Cardiac fibroblast (primary cell): Measurements from ENCODE around the gene L3MBTL3.
A peak's percentile ranks its signal among the peaks of the same experiment; 100 is the strongest.

Source experiments
- DNase-seq, 2 donors: peaks; one replicate each; pipeline versions ENCODE4 v3.0.0 to v3.0.0-alpha.2; 2010; ENCODE audit warnings: low read depth in 2 of 2
- H3K4me3 ChIP-seq, 2 donors: replicated peaks in 1 of 2; 1 replicate in 1 of 2; 2 replicates in 1 of 2; pipeline ENCODE4 v1.5.1; 2011; ENCODE audit warnings: low read depth in 2 of 2, low read length in 2 of 2, mild to moderate bottlenecking in 2 of 2, moderate library complexity in 1 of 2
- TF ChIP-seq, protein P1 (sequence below): IDR thresholded peaks from one replicate; pipeline ENCODE4 v1.5.1; 2011; ENCODE audit warnings: low read depth, mild to moderate bottlenecking, low read length, inconsistent platforms

The L3MBTL3 gene

DNA sequence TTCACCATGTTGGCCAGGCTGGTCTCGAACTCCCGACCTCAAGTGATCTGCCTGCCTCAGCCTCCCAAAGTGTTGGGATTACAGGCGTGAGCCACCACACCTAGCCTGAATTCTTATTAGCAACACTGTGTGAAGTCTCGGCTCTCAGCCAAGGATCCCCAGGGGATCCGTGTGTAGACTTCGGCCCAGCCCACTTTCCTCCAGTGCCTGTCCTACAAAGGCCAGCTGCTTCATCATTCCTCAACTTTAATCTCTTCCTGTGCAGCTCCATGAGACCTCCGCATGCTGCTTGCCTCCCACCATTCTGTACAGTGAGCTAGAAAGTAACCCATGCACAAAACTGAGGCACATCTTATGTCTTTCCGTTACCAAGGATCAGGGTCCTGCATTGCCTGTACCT lies 132.5 kb downstream of the L3MBTL3 start:
- TF ChIP-seq, protein P1, sequence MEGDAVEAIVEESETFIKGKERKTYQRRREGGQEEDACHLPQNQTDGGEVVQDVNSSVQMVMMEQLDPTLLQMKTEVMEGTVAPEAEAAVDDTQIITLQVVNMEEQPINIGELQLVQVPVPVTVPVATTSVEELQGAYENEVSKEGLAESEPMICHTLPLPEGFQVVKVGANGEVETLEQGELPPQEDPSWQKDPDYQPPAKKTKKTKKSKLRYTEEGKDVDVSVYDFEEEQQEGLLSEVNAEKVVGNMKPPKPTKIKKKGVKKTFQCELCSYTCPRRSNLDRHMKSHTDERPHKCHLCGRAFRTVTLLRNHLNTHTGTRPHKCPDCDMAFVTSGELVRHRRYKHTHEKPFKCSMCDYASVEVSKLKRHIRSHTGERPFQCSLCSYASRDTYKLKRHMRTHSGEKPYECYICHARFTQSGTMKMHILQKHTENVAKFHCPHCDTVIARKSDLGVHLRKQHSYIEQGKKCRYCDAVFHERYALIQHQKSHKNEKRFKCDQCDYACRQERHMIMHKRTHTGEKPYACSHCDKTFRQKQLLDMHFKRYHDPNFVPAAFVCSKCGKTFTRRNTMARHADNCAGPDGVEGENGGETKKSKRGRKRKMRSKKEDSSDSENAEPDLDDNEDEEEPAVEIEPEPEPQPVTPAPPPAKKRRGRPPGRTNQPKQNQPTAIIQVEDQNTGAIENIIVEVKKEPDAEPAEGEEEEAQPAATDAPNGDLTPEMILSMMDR = no peak
- peak in 1 of 2 donors; percentile 10 for DNase-seq
- H3K4me3 ChIP-seq = no peak overlapping the region

DNA sequence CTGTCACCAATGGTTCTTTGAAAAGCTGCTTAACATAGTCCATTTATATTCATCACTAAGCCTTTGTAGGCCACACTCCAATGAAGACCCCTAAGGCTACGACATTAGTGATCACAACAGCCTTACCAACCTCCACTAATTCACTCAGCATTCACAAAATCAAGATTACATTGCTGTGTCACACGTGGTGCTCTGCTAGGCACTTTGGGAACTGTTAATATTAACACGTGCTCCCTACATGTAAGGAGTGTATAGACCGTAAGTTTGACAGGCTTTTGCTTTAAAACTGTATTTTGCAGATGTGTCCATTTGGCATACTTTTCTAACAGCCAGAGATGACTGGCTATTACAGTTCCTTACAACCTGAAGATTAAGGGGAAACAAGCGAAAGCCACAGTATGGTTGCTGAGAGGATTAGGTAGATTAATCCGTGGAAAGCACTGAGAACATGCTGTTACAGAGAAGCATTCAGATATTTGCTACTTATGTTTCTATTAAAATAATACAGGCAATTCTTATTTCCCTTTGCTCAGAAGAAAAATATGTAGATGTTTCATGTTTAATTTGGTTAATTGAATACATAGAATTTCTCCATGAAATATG lies 134.6 kb downstream of the L3MBTL3 start:
- no peak for DNase-seq
- no peak overlapping the region for H3K4me3 ChIP-seq
- TF ChIP-seq, protein P1 = no peak

DNA sequence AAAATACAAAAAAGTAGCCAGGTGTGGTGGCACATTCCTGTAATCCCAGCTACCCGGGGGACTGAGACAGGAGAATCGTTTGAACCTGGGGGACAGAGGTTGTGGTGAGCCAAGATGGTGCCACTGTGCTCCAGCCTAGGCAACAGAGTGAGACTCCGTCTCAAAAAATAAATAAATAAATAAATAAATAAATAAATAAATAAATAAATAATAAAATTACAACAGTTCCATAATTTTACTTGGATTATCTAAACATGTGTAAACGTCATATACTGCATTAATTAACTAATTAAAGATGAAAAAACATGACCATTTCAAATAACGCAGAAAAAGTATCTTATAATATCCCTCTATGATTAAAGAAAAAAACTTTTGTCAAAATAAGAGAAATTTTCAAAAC lies 138.5 kb downstream of the L3MBTL3 start:
- no peak for DNase-seq
- H3K4me3 ChIP-seq = no peak overlapping the region
- TF ChIP-seq, protein P1 = no peak

DNA sequence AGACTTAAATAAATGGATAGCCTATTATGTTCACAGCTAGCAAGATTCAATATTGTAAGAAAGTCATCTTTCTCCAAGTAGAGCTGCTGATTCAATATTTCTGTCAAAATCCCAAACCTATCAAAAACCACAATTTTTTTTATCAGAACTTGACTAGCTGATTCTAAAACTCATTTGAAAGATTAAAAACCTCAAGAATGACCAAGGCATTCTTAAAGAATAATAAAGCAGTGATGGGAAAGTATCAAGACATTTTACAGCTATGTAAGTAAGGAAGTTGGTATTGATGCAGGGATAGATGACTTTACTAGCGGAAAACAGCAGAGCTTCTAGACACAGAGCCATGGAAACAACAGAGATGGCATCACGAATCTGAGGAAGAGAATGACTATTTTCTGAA lies 139.7 kb downstream of the L3MBTL3 start:
- TF ChIP-seq, protein P1 = no peak
- no peak overlapping the region for H3K4me3 ChIP-seq
- no peak for DNase-seq

DNA sequence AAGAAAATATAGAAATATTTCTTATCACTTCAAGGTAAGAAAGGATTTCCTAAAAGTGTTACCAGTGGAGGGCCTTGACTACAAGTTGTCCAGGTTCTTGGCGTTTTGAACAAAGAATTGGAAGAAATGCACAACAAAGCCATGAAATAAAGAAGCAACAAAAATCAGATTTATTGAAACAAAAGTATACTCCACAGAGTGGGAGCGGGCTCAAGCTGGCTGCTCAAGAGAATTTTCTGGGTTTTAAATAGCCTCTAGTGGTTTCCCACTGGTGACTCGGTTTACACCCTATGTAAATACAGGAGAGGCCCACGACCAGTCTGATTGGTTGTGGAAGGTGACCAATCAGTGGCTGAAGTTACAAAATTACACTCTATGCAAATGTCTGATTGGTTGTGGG lies 140.2 kb downstream of the L3MBTL3 start:
- TF ChIP-seq, protein P1 = no peak
- H3K4me3 ChIP-seq = no peak overlapping the region
- no peak for DNase-seq

DNA sequence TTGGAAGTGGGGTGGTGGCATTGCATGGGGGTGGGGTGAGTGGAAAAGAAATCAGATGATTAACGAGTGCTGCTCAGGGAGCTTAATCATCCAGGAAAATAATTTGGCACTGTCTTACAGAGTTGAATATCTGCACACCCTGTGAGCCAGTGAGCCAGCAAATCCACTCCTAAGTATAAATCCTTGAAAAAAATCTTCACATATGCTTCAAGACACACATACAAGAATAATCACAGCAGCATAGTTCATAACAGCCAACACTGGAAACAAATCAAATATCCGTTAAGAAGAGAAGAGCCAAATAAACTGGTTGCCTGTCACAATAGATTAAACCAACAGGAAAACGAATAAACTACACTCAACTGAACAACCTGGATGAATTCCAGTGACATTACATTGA lies 141.6 kb downstream of the L3MBTL3 start:
- TF ChIP-seq, protein P1 = no peak
- no peak overlapping the region for H3K4me3 ChIP-seq
- peak in 1 of 2 donors; percentile 14 for DNase-seq
